ENCODE data around the gene CRABP2. TPM values are rescaled to one million over a fixed set of nuclear protein-coding genes. Genes with fewer than 3 reads are reported as not detected.

Gene CRABP2
- total and polyA plus RNA-seq, 10 of the 15 experiments (the other 5 are each of a cell fraction or from before 2014, with no cell fraction given) = 0.21 to 1.3 (median 0.41) TPM

DNA sequence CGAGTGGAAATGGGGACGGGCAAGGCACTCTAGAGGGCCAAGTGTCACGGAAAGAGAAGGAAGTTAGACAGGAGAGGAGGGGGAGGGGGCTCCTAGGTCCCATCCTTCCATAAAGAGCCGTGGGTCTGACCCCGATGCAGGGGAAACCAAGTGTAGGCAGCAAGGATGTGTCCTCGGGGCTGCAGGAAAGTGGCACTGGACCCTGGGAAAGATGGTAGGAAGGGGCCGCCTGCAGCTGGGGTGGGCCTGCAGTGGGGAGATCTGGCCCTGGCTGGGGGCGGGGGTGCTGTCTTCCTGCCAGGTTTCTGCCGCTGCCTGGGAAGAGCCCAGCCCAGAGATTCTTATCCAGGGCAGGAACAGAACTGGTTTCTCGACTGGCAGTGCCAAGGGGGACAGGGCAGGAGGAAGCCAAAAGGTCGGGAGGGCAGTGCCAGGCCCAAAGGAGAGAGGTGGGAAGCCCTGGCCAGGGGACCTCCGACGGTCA lies 12.9 kb downstream of the CRABP2 start:
- ChIA-PET CTCF (interaction anchor here (1.0 to 11.1 kb wide), 5 partner anchors 12 to 167 kb away, joined by 3 to 433 read pairs (median 106); partner anchors contain the start of genes CRABP2, INSRR, ISG20L2 and METTL25B), SMC1A (ENCODE audit: uncharacterized antibody, unreplicated experiment) (interaction anchor here (4.0 kb wide), 1 partner anchor 33 kb away, joined by 168 read pairs; the partner anchor contains the start of genes ISG20L2 and METTL25B), POLR2A (no interaction called here), RAD21 (ENCODE audit: unreplicated experiment) (interaction anchor here (4.3 to 10.2 kb wide), 3 partner anchors 14 to 167 kb away, joined by 28 to 173 read pairs (median 57); partner anchors contain the start of genes CRABP2, INSRR, ISG20L2 and METTL25B)
- Histone ChIP-seq H3K4me1 (ENCODE audit: control insufficient read depth, insufficient read depth, low read length) (no peaks in the 10 kb centered on the region), H3K27me3 (replicated peaks in 1 of 2; ENCODE audit: control insufficient read depth in 2 of 2, insufficient read depth in 2 of 2, low read length in 1 of 2) (peaks cover 18 to 33% of the 10 kb centered on the region in 2 experiments), H3K4me2 (ENCODE audit: control insufficient read depth, insufficient read depth) (no peak overlapping the region), H2AFZ (ENCODE audit: control insufficient read depth, low read depth, low read length) (no peak overlapping the region), H3K79me2 (ENCODE audit: control insufficient read depth, insufficient read depth, low read length) (no peaks in the 10 kb centered on the region), H3K9ac (ENCODE audit: control insufficient read depth, insufficient read depth, low read length) (no peak overlapping the region), H3K9me3 (replicated peaks; ENCODE audit: control insufficient read depth, insufficient read depth, low read length) (no peaks in the 10 kb centered on the region), H3K36me3 (ENCODE audit: control insufficient read depth in 2 of 2, insufficient read depth in 2 of 2, low read length in 1 of 2) (no peaks in the 10 kb centered on the region), H3K4me3 (no peak overlapping the region), H4K20me1 (ENCODE audit: control insufficient read depth, insufficient read depth) (peaks cover 4% of the 10 kb centered on the region; the same call in 1 of the 2 replicates), H3K27ac (ENCODE audit: control insufficient read depth, insufficient read depth) (no peak overlapping the region)
- BruUV-seq (replicated peaks) = no TSS peak
- in situ Hi-C loops (cut with MboI) = no loop called here
- no peak for DNase-seq (ENCODE audit: low read depth, low spot score)
- intact Hi-C loops (cut with micrococcal nuclease; ENCODE audit: unreplicated experiment) = no loop called here
- 8% methylated on average over 13 of the region's 13 CpGs for WGBS (ENCODE audit: insufficient coverage, insufficient replicate concordance, low lambda C conversion rate, missing lambda C conversion rate)
- no peak for ATAC-seq
- FAIRE-seq = no peak
- TF ChIP-seq SMC3 (IDR thresholded peaks at IDR 0.05; ENCODE audit: borderline replicate concordance, low read length) (no peak), FOS (IDR thresholded peaks at IDR 0.05; ENCODE audit: borderline replicate concordance, extremely low read depth, insufficient read length) (no peak), MEF2B (IDR thresholded peaks at IDR 0.05; ENCODE audit: partially characterized antibody, poor library complexity, severe bottlenecking) (no peak), ZNF384 (IDR thresholded peaks at IDR 0.05; ENCODE audit: borderline replicate concordance, low read depth, low read length) (no peak), IKZF1 (conservative IDR thresholded peaks at IDR 0.05) (no peak)
- TF ChIP-seq, protein P1, sequence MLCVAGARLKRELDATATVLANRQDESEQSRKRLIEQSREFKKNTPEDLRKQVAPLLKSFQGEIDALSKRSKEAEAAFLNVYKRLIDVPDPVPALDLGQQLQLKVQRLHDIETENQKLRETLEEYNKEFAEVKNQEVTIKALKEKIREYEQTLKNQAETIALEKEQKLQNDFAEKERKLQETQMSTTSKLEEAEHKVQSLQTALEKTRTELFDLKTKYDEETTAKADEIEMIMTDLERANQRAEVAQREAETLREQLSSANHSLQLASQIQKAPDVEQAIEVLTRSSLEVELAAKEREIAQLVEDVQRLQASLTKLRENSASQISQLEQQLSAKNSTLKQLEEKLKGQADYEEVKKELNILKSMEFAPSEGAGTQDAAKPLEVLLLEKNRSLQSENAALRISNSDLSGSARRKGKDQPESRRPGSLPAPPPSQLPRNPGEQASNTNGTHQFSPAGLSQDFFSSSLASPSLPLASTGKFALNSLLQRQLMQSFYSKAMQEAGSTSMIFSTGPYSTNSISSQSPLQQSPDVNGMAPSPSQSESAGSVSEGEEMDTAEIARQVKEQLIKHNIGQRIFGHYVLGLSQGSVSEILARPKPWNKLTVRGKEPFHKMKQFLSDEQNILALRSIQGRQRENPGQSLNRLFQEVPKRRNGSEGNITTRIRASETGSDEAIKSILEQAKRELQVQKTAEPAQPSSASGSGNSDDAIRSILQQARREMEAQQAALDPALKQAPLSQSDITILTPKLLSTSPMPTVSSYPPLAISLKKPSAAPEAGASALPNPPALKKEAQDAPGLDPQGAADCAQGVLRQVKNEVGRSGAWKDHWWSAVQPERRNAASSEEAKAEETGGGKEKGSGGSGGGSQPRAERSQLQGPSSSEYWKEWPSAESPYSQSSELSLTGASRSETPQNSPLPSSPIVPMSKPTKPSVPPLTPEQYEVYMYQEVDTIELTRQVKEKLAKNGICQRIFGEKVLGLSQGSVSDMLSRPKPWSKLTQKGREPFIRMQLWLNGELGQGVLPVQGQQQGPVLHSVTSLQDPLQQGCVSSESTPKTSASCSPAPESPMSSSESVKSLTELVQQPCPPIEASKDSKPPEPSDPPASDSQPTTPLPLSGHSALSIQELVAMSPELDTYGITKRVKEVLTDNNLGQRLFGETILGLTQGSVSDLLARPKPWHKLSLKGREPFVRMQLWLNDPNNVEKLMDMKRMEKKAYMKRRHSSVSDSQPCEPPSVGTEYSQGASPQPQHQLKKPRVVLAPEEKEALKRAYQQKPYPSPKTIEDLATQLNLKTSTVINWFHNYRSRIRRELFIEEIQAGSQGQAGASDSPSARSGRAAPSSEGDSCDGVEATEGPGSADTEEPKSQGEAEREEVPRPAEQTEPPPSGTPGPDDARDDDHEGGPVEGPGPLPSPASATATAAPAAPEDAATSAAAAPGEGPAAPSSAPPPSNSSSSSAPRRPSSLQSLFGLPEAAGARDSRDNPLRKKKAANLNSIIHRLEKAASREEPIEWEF (IDR thresholded peaks at IDR 0.05; ENCODE audit: insufficient replicate concordance, low read depth, low read length) = no peak
- TF ChIP-seq, protein P2, sequence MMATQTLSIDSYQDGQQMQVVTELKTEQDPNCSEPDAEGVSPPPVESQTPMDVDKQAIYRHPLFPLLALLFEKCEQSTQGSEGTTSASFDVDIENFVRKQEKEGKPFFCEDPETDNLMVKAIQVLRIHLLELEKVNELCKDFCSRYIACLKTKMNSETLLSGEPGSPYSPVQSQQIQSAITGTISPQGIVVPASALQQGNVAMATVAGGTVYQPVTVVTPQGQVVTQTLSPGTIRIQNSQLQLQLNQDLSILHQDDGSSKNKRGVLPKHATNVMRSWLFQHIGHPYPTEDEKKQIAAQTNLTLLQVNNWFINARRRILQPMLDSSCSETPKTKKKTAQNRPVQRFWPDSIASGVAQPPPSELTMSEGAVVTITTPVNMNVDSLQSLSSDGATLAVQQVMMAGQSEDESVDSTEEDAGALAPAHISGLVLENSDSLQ (IDR thresholded peaks at IDR 0.05) = no peak
- TF ChIP-seq, protein P3, sequence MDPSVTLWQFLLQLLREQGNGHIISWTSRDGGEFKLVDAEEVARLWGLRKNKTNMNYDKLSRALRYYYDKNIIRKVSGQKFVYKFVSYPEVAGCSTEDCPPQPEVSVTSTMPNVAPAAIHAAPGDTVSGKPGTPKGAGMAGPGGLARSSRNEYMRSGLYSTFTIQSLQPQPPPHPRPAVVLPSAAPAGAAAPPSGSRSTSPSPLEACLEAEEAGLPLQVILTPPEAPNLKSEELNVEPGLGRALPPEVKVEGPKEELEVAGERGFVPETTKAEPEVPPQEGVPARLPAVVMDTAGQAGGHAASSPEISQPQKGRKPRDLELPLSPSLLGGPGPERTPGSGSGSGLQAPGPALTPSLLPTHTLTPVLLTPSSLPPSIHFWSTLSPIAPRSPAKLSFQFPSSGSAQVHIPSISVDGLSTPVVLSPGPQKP (IDR thresholded peaks at IDR 0.05; ENCODE audit: low read depth, low read length) = no peak
- TF ChIP-seq, protein P4, sequence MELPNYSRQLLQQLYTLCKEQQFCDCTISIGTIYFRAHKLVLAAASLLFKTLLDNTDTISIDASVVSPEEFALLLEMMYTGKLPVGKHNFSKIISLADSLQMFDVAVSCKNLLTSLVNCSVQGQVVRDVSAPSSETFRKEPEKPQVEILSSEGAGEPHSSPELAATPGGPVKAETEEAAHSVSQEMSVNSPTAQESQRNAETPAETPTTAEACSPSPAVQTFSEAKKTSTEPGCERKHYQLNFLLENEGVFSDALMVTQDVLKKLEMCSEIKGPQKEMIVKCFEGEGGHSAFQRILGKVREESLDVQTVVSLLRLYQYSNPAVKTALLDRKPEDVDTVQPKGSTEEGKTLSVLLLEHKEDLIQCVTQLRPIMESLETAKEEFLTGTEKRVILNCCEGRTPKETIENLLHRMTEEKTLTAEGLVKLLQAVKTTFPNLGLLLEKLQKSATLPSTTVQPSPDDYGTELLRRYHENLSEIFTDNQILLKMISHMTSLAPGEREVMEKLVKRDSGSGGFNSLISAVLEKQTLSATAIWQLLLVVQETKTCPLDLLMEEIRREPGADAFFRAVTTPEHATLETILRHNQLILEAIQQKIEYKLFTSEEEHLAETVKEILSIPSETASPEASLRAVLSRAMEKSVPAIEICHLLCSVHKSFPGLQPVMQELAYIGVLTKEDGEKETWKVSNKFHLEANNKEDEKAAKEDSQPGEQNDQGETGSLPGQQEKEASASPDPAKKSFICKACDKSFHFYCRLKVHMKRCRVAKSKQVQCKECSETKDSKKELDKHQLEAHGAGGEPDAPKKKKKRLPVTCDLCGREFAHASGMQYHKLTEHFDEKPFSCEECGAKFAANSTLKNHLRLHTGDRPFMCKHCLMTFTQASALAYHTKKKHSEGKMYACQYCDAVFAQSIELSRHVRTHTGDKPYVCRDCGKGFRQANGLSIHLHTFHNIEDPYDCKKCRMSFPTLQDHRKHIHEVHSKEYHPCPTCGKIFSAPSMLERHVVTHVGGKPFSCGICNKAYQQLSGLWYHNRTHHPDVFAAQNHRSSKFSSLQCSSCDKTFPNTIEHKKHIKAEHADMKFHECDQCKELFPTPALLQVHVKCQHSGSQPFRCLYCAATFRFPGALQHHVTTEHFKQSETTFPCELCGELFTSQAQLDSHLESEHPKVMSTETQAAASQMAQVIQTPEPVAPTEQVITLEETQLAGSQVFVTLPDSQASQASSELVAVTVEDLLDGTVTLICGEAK (IDR thresholded peaks at IDR 0.05; ENCODE audit: borderline replicate concordance) = no peak

Data from GM12878 (cell line).